OCI-M2 (cell line): ENCODE measurements around the gene GPM6B.

Experiments used
- DNase-seq: peaks from one replicate; lab custom pipeline; 2025; ENCODE audit not compliant: unreplicated experiment; lab: John Stamatoyannopoulos, UW

GPM6B gene

GRCh38 chrX:13825178-13825762 lies 8.4 kb upstream of the GPM6B start:
- no peak for DNase-seq

DNA sequence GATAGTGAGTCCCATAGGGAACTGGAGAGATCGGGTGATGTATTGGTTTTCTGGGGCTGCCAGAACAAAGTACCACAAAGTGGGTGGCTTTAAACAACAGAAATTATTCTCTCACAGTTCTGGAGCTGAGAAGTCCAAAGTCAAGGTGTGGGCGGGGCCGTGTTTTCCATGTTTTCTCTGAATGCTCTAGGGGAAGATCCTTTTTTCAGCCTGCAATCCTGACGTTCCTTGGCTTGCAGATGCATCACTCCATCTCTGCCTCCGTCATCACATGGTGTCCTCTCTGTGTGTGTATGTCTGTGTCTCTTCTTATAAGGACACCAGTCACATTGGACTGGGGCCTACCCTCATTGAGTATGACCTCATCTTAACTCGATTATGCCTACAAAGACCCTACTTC lies 7.9 kb upstream of the GPM6B start:
- no peak for DNase-seq

GRCh38 chrX:13821738-13822137 lies 4.8 kb upstream of the GPM6B start:
- no peak for DNase-seq

DNA sequence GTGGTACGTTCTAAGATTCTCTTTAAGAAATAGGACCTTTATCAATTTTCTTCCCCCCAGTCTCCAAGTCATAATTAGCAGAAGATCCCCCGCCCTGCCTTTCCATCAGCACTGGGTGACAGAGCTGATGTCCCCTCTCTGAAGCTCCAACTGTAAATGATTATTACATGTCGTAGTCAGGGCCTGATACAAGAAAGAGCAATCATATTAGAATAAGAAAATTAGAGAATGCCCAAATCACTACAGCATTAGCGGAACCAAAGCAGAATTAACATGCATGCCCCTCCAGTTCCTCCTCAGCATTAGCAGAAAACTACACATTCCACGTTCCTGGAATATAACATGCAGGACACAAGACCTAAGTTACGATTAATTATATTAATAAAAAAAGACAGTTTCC lies 717 bp downstream of the GPM6B start:
- no peak for DNase-seq

- DNase-seq, result no peak
Observed at GRCh38 chrX:13815664-13816063, 1.2 kb downstream of the GPM6B start.

DNA sequence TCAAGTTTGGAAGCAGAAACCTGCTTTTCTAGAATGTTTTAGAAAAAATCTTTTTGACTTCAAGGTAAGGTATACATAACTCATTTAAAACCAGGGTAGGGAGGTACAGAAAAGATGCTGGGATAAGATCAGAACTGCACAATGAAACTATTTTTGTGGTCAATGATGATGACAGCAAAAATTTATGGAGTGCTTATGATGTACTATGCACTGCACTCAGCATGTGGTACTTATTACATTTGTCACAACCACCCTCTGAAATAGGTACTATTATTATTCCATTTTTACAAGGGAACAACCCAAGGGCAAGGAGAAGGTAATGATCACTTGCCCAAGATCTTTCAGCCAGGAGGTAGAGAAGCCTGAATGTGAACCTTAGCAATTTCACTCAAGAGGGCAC lies 8.0 kb downstream of the GPM6B start:
- no peak for DNase-seq

DNA sequence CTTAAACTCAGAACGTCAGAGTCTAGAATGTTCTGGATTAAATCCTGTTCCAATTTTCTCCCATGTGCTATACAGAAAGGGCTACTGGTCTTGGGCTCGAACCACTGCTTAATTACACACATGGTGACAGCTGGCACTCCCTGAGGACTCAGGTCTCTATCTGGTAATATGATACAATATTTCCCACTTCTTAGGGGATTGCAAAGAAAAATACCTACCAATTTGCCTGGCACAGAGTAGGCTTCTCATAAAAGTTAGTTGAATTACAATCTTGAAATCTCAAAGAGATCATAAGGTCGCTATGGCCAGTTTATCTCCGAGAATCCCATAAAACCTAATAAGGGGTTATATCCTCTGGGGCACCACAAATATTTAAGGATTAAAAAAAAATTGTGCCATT lies 8.6 kb downstream of the GPM6B start:
- no peak for DNase-seq

- no peak for DNase-seq
Observed at GRCh38 chrX:13805241-13805640, 11.7 kb downstream of the GPM6B start.

GRCh38 chrX:13803116-13803515 lies 13.8 kb downstream of the GPM6B start:
- no peak for DNase-seq

DNA sequence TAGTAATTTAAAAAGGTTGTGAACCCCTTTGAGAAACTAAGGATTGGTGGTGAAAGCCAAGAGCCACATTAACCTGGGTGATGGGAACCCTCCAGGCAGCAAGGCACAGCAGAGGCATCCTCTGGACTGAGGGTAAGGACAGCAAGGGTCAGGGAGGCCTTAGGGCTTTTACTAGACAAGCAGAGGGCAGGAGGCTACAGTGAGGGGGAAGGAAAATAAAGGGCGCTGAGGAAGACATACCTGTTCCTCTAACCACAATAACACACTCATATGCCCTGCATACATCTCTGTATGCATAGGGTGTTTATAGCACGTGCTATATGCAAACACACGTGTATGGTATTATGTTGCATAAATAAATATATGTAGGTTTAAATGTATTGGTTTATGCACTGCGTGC lies 18.7 kb downstream of the GPM6B start:
- no peak for DNase-seq

DNA sequence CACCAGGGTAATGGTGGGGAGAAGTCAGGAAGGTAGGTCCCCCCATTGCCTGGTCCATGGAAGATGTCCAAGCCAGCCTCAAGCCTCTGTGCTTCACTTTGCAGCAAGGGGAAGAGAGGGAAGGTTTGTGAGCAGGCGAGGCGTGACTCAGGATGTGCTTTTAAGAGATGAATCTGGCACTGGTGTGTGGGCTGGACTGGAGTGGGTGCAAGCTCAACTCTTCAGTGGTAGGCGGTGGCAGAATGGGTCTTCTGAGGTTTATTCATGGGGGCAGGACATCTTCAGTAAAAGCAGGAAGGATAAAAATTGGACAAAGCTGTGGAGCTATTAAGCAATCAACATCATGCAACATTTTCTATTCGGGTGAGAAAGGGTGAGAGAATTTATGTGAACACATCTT lies 19.4 kb downstream of the GPM6B start:
- no peak for DNase-seq

GRCh38 chrX:13794417-13794816 lies 22.5 kb downstream of the GPM6B start:
- DNase-seq, result no peak

DNA sequence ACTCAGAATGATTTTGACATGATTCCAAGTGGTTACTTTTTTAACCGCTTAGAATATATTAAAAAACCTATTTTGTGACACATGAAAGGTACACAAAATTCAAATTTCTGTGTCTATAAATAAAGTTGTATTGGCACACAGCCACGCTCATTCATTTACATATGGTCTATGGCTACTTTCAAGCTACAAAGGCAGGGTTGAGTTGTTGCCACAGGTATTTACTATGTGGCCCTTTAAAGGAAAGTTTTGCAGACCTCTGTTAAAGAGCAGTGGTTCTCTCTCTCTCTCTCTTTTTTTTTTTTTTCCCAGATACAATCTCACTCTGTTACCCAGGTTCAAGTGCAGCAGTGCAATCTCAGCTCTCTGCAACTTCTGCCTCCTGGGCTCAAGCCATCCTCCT lies 23.0 kb downstream of the GPM6B start:
- no peak for DNase-seq

DNA sequence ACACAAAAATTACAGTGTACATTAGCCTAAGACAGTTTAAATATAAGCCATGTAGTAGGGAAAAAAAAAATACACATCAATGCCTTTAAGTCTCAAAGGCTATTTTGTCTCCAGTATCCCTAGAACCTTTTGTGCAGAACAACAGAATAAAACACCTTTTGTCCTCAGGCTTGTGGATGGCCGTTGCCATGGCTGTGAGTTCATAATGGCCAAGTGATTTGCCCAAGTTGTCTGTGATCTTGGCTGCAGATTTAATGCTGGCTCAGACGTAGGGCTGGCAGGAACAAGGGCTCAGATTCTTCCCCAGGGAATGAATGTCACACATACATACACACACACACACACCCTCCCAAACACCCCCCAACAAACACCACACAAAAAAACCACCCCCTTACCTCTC lies 25.3 kb downstream of the GPM6B start:
- no peak for DNase-seq

DNA sequence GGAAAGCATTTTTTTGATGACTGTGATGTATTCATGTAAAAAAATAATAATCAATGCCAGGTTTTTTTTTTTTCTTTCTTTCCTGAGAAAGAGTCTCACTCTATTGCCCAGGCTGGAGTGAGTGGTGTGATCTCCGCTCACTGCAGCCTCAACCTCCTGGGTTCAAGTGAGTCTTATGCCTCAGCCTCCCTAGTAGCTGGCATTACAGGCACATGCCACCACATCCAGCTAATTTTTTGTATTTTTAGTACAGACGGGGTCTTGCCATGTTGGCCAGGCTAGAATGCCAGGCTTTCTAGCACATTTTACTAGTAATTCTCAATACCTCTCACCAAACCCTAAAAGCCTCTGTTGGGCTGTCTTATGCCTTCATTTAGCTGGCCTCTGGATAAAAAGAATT lies 25.7 kb downstream of the GPM6B start:
- DNase-seq, result no peak

GRCh38 chrX:13790206-13791131 lies 26.4 kb downstream of the GPM6B start:
- DNase-seq, result no peak

GRCh38 chrX:13786048-13786447 lies 30.8 kb downstream of the GPM6B start:
- no peak for DNase-seq

DNA sequence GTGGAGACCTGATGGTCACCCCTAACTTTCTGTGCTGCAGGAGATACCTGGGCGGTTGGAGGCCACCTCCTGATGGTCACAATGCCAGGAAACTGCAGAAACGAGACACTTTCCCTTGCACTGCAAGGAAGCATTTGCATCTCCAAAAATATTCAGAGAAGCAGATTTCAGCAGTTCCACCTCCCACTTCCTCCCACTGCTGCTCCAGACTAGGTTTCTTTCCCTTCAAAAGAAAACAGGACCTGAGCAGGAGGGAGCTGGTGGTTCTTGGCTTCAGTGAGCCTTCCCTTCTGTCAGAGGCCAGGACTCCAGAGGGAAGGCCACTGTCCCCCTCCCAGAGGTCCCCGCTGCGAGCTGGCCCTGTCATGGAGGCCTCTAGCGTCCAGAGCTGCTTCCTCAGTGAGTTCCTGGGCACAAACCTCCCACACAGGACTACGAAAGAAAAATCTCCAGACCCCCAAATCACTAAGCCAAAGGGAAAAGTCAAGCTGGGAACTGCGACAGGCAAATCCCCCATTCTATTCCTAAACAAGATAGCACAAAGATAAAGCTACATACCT lies 35.9 kb downstream of the GPM6B start:
- no peak for DNase-seq

- DNase-seq, result no peak
Observed at GRCh38 chrX:13778916-13779315, 38.0 kb downstream of the GPM6B start.

DNA sequence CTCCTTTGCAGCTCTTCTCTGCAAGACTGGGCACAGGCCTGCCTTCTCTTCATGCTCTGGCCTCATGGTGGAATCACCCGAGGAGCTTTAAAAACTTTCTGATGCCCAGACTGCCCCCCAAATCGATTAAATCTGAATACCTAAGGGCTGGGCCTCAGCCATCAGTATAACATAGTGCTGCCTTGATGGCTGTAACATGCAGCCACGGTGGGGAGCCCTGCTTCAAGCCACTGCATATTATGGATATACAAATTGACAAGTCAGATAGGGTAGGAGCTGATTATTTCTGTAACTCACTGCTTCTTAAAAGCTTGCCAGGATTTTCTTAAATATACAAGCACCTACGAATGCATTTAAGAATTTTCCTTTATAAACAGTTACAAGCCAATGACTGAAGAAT lies 40.5 kb downstream of the GPM6B start:
- DNase-seq, result no peak

GRCh38 chrX:13775837-13776236 lies 41.1 kb downstream of the GPM6B start:
- no peak for DNase-seq

- DNase-seq, result no peak
Observed at GRCh38 chrX:13774696-13775095, 42.2 kb downstream of the GPM6B start.
